GM18861 (cell line): ENCODE measurements around the gene HS6ST1.

Experiments
- ATAC-seq: cut with Tn5 transposase; IDR thresholded peaks from one replicate; pipeline ENCODE4 v1.9.1; 2021; ENCODE audit not compliant: unreplicated experiment

HS6ST1 gene, protein sequence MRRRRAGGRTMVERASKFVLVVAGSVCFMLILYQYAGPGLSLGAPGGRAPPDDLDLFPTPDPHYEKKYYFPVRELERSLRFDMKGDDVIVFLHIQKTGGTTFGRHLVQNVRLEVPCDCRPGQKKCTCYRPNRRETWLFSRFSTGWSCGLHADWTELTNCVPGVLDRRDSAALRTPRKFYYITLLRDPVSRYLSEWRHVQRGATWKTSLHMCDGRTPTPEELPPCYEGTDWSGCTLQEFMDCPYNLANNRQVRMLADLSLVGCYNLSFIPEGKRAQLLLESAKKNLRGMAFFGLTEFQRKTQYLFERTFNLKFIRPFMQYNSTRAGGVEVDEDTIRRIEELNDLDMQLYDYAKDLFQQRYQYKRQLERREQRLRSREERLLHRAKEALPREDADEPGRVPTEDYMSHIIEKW

DNA sequence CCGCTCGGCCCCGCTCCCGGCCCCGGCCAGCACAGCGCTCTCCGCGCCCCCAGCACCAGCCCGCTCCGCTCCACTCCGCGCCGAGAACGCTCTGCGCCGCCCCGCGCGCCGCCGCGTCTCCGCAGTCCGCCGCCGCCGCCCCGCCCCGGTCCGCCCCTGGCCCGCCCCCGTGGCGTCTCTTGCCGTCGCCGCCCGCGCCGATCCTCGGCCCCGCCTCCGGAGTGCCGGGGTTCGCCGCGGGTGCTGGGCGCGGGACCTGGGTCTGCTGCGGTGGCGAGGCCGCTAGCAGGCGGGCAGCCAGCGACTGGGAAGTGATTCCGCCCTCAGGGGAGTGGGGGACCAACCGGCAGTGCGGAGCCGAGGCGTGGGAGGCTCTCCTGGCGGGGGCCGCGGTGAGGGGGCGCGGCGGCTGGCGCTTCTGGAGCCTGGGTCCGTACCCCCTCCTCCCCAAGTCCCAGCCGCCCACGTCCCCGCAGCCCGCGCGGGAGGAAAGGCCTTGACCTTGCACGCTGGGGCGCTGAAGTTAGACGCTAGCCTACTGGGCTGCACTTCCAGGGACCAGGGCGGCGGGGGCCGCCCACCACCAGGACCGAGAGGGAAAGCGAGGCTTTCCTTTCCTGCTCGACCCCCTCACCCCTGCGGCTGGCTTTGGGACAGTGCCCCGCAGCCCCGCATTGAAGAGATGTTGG lies at the start of gene HS6ST1:
Gene HS6ST1, minus strand, starts transcription at position 93 of the 689 bp plus-strand sequence. CDS start 305 bp downstream, outside the sequence.
- peak; percentile 44 for ATAC-seq

DNA sequence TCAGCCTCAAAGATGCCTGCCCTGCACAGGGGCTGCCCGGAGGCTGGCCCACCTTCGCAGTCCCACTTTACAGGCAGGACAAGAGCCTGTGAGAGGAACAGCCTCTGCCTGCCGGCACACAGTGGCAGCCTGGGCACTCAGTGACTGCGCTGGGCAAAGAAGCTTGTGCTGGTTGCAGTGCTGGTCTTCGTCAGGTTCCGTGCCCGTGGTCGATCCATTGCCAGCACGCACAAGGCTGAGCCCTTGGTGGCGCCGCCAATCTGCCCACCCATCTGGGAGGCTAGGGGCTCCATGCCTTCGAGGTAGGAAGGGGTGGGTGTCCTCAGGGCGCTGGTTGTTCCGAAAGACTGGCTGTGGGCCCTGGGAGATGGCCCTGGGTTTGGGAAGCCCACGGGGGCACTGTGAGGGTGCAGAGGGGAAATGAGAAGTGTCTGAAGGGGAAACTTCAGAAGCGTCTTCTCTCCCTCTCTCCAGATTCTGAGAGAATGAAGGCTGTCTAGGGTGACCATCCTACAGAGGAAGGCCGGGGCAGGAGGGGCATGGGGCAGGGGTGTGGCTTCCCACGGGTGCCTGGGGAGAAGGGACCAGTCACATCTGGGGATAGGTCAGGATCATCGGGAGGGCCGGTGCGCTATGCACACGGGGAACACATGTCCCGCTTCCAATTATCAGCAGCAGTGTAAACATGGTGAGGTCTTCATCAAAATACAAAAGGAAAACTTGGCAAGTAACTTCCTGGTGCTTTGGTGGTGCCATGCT lies 49.1 kb upstream of the HS6ST1 start:
- no peak for ATAC-seq

DNA sequence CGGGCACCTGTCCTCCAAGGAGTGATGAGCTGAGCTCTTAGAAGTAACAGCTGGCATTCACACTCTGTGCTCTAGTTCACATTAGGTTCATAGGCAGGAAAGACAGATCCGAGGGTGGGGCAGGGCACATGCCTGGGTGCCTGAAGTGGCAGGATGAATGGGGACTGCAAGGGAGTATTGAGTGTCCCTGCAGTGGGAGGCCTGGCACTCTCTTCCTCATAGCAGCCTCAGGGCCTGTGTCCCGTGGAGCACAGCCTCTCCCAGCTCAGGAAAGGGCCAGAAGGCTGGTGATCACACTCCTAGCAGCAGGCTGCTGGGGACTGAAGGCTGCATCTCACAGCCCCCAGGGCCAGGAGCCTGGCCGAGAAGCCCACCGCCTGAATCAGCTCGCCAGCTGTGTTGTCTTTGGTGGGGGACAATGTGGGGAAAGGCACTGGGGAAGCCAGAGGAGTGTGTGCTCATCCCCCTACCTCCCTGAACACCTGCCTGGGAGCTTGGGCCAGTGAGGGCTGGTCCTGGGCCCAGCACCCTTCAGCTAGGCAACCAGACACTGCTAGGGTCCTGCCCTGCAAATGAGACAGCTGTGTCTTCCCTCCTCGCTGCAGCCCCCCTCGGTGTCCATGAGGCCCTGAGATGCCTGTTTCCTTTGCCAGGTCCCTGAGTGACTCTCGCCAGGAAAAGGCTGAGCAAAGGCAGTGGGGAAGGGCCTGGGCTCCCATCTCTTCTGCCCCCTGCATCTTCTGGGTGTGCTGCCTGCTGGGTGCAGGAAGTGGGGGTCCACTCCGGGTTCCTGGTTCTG lies 48.2 kb upstream of the HS6ST1 start:
- no peak for ATAC-seq

DNA sequence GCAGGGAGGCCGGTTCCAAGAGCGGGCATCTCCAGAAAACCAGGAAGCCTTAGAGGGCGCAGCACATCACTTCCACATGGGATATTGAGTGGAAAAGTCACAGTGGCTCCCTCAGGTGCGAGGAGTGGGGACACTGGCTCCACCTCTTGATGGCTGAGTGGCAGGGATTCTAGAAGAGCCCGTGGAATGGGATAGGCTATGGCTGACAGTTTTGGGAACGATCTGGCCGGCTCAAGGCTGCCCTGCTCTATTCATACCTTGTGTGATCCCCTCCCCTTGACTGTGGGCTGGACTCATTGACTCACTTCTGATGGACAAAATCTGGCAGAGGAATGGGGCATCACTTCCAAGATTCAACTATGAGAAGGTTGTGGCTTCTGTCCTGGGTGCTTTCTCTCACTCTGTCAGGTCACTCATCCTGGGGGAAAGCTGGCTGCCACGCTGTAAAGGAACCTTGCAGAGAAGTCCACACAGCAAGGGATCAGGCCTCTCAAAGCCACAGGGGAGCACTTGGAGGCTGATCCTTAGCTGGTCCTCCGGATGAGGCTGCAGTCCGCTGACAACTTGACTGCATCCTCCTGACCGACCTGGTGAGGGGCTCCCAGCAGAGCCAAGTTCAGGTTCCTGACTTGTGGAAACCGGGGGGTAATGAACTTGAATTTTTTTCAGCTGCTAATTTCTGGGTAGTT lies 46.7 kb upstream of the HS6ST1 start:
- ATAC-seq, result no peak

DNA sequence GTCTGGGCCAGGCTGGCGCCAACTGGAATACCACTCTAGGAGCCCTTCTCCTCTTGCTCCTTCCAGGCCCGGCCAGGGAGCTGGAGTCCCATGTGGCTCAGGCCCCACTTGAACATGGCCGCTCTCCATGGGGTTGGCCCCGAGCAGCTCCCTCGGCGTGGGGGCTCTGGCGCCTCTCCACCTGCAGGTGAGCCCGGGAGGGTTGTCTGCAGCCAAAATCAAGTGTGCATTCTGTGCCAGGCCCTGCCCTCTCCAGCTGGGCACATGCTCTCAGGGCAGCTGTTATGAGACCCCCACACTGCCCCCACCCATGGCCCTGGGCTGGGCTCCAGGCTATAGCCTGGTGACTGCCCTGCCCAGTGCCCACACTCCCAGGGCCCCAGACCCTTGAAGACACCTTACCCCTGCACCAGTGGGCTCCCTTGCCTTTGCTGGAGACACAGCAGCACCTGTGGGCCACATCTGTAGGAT lies 45.8 kb upstream of the HS6ST1 start:
- ATAC-seq, result no peak

DNA sequence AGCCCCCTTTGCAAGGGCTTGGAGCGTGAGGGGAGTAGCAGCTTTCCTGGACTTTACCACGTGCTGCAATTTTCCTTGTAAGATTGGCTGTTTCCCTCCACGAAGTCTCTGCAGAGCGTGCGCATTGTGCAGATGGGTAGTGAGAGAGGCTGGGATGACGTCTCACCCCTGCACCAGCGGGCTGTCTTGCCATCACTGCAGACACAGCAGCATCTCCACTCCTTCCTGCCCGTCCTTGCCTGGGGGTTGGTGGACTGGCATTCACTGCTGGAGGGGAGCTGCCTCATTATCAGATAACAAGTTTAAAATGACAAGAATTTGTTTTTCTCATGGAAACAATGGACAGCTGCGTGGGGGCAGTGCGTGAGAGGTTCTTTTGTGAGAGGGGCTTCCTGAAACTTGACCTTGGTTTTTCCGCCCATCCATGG lies 45.3 kb upstream of the HS6ST1 start:
- ATAC-seq, result no peak

DNA sequence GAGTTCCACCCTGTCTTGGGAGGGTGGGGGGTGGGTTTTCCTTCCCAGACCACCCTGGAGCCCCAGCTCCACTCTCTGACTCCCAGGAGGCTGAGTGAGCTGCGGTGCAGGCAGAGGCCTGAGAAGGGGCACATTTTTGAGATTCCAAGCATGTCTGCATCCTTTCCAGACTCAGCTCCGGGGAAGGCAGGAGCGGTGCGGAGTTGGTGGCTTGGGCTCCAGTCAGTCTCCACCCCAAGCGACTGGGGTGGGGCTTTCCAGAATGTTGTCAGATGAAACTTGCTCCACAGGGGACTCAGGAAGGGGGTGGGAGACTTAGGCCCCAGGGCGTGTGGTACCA lies 44.2 kb upstream of the HS6ST1 start:
- ATAC-seq, result no peak

DNA sequence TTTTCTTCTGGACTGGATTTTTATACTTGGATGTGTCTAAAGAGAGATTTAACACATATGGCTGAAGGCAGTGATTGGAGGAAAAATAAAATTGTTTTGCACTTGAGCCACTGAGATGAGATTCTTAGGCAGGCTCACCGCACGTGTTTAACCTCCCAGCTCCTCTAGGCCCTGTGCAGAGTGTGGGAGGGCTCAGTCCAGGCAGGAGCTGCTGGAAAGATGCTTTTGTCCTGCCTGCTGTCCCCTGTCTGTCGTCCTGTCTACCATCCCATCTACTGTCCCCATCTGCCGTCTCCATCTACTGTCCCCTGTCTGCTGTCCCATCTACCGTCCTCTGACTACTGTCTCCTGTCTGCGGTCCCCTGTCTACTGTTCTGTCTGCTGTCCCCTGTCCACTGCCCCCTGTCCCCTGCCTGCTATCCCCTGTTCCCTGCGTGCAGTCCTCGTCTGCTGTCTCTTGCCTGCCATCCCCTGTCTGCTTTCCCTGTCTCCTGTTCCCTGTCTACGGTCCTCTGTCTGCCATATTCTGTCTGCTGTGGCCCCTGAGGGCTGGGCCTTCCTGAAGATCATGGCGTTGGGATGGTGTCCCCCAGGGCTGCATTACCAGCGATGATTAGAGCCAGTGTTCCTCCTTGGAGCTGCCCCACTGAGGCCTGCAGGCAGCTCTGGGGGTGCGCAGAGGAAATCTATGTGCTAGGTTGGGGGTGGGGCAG lies 43.7 kb upstream of the HS6ST1 start:
- ATAC-seq, result no peak

DNA sequence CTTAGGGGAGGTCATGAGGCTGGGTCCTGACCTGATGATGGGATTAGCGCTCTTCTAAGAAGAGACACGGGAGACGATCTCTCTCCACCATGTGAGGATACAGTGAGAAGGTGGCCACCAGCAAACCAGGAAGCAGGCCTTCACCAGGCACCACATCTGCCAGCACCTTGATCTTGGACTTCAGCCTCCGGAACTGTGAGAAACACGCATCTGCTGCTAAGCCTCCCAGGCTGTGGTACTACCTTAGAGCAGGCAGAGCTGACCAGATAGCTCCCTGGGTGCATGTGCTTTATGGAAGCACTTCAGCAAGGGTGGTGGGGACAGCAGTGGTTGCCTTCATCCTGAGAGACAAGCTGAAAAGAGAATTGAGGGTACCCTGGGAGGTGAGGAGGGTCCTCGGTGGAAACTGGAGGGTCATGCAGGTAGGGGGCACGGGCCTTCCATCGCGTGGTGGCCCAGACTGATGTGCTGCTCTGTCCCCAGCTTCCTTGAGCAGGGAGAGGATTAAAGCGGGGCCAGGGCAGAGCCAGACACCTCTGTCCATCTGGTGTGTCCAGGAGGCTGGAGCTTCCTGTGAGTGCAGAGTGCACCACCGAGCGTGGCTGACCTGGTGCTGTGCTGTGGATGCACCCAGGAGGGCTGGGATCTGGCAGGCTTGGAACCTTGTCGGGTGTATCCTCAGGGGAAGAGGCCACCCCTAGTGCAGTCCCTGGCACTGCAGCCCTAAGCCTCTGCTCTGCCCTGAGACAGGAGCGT lies 42.9 kb upstream of the HS6ST1 start:
- ATAC-seq, result no peak

DNA sequence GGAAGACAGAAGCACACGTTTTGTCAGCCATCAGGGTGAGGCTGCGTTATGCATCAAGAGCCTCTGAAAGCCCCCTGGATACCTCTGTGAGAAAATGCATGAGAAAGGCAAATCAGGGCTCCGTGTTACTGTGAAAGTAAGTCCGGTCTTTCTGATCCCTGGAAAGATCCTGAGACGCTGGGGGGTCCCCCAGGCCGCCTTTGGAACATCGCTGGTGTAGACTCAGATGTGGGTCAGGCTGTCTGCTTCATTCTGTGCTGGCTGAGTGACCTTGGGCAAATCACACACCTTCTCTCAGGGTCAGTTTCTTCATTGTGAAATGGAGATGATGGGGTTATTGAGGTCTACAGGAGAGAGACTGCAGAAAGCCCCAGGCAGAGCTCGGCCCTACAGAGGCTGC lies 42.0 kb upstream of the HS6ST1 start:
- ATAC-seq, result no peak

DNA sequence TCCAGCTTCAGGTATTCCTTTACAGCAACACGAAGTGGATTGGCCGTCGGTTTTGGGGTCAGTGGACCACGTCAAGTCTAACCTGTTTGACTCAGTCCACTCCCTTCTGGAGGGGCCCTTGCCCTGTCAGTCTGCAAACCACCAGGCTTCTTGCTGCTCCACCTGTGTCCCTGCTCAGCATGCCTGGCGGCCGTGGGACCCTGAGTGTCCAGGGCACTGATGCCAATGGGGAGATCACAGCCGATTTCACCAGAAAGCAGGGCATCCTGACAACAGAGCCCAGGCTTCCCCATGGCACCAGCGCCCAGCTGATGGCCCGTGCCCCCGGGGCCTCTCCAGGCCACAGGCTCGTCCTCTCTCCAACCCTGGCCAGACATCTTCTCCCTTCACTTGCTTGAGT lies 41.2 kb upstream of the HS6ST1 start:
- ATAC-seq, result no peak

DNA sequence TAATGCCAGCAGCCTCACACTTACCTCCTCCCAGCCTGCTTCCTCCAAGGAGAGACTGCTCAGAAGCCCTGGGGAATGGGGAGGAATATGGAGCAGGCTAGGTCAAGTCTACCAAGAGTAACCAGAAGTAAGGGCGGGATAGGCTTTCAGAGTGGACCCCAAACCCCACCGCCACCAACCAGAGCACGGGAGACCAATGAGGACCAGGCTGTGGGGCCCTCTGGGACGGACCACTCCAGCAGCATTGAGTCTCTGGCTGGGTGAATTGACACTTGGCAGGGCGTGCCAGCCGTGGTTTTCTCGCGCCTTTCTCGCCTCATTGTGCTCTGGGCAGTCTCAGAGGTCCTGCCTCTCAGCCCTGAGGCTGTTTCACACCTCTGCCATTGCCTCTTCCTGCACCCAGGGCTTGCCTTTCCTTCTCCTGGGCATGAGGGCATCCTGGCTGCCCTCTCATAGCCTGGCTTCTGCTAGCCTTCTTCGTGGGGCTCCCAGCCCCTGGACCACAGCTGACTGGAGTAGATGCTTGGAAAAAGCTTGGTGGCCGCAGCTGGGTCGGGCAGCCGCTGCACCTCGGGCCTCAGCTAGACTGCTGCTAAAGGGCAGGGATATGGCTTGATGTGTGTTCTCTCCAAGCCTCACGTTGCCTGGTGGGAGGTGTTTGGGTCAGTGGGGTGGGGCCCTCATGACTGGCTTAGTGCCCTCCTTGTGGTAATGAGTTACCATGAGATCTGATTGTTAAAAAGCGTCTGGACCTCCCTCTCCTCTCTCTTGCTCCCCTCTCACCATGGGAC lies 40.5 kb upstream of the HS6ST1 start:
- no peak for ATAC-seq

DNA sequence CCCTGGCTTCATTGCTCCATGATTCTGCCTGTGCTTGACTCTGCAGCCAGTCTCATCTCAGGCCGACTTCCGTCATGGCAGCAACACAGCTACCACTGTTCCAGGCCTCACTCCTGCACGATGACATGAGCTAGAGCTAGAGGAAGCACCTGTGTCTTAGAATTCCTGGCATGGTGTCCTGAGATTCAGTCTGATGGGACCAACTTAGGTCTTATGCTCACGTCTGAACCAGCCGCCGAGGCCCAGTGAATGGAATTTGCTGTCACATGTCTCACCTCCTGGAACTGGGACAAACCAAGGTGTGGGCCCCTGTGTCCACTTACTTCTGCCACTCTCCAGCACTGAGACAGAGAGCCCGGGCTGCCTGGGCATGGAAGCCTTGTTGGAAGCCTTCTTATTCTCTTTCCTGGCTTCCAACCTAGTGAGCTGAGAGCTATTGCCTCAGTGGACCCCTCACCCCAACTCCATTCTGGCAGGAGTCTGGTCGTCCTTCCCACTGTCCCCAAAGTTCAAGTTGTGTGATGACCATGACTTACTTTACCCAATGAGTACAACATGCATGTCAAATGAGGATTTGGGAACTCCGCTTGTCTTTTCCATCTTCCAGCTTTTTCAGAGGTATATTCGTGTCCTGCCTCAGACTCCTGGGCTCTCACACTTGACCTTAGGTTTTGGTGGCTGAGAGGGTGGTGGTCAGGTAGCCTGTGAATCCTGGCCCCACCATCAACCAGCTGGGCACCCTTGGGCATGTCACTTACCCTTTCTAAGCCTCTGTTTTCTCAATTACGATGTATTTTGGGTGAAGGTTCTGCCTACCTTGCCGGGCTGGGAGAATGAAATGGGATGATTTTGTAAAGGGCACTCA lies 39.1 kb upstream of the HS6ST1 start:
- no peak for ATAC-seq

DNA sequence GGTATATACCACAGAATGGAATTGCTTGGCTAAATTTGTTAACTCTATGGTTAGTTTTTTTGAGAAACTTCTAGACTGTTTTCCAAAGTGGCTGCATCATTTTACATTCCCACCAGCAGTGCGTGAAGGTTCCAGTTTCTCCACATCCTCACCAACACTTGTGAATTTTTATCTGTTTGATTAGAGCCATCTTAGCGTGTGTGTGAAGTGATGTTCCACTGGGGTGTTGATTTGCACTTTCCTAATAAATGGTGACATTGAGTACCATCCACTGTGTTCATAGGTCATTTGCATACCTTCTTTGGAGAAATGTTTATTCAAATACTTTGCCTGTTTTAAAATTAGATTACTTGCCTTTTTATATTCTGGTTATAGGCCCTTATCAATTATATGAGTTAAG lies 37.5 kb upstream of the HS6ST1 start:
- no peak for ATAC-seq

DNA sequence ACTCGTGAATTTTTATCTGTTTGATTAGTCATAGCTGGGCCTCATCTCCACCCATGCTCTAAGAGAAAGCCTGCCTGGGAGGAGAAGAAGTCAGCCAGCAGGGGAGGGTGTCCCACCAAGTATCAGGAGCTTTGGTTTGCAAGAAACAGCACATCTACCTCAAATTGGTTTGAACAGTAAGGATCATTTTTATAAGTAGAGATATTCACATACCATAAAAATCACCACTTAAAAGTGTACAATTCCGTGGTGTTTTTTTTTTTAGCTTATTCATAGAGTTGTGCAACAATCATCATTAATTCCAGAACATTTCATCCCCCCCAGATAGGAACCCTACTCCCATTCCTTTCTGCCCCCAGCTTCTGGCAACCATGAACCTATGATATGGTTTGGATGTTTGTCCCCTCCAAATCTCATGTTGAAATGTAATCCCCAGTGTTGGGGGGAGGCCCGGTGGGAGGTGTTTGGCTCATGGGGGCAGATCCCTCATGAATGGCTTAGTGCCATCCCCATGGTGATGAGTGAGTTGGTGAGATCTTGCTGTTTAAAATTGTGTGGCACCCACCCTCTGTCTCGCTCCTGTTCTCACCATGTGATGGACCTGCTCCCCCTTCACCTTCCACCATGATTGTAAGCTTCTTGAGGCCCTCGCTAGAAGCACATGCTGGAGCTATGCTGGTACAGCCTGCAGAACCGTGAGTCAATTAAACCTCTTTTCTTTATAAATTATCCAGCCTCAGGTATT lies 36.2 kb upstream of the HS6ST1 start:
- ATAC-seq, result no peak

DNA sequence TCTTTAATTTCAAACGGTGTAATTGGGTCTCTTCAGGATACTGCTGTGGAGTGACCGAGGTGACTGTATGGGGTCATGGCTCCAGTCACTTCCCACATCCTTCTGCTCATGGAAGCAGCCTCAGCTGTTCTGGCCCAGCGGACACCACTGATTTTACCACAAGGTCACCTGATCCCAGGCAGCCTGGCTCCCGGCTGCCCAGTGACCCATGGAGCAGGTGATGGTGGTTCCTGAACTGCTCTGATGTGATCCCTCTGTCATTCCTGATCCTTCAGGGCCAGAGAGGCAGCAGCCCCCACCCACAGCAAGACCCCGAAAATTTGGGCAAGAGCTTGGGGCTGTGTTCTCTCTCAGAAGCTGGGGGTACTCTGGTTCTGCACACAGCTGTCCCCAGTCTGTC lies 35.5 kb upstream of the HS6ST1 start:
- no peak for ATAC-seq

DNA sequence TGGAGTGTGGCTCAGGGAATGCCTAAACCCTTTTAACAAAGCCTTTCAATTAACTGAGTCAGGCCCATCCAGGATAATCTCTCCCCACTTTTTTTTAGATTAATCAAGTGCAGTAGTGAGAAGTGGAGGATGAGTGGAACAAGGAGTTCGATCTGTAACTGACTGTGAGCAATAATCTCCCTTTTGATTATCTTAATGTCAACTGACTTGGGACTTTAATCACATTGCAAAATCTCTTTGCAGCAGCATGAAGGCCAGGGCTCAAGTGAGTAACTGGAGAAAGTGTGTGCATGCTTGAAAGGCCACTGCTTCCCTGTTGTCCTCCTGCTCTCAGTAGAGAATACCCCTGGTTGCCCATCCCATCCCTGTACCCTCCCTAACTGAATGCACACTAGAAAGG lies 32.1 kb upstream of the HS6ST1 start:
- no peak for ATAC-seq
